Neural cell (in vitro differentiated cells): ENCODE measurements around the gene PIP4K2A. TPM values are rescaled to one million over a fixed set of nuclear protein-coding genes. Genes with fewer than 3 reads are reported as not detected.
"Not testable (repeated sequence)": the region's sequence is repeated elsewhere in the genome, so short reads cannot be mapped to it uniquely, and the experiment has no call there.

ENCODE experiments used
- H2AFZ ChIP-seq: fragments of 200-600, 300-800 bp; sonication (generic), shearing (Covaris generic); 2 replicates; pipeline ENCODE4 v1.6.0; 2014; ENCODE audit warnings: low read depth, mild to moderate bottlenecking, antibody characterized with exemption, low read length, moderate library complexity
- H3F3A ChIP-seq: fragments of 200-600 bp; shearing (Covaris generic); 2 replicates; pipeline ENCODE4 v1.6.1; 2016; ENCODE audit warnings: mild to moderate bottlenecking, moderate library complexity, mixed read lengths, antibody characterized with exemption, low read length; ENCODE audit not compliant: insufficient read depth, poor library complexity, severe bottlenecking
- H3K27ac ChIP-seq: fragments of 200-600, 300-800 bp; sonication (generic), shearing (Covaris generic); 2 replicates; pipeline ENCODE4 v1.5.1; 2014; ENCODE audit warnings: mild to moderate bottlenecking, low read length, moderate library complexity
- H3K27me3 ChIP-seq: fragments of 300-800, 200-600 bp; sonication (generic), shearing (Covaris generic); 2 replicates; pipeline ENCODE4 v1.6.0; 2014; ENCODE audit warnings: mild to moderate bottlenecking, low read depth, low read length, moderate library complexity; ENCODE audit not compliant: insufficient read depth
- H3K36me3 ChIP-seq: fragments of 300-800, 200-600 bp; sonication (generic), shearing (Covaris generic); 2 replicates; pipeline ENCODE4 v1.5.1; 2014; ENCODE audit warnings: mild to moderate bottlenecking, antibody characterized with exemption, low read length, moderate library complexity; ENCODE audit not compliant: insufficient read depth
- H3K4me2 ChIP-seq: fragments of 300-800, 200-600 bp; sonication (generic), shearing (Covaris generic); 2 replicates; pipeline ENCODE4 v1.6.0; 2014; ENCODE audit warnings: mild to moderate bottlenecking, low read length
- H3K4me3 ChIP-seq: fragments of 300-800, 200-600 bp; sonication (generic), shearing (Covaris generic); 2 replicates; pipeline ENCODE4 v1.5.1; 2014; ENCODE audit warnings: mild to moderate bottlenecking, low read length, moderate library complexity
- H3K79me2 ChIP-seq: fragments of 200-600 bp; shearing (Covaris generic); replicated peaks from 2 replicates; pipeline ENCODE4 v1.6.0; 2014; ENCODE audit warnings: mild to moderate bottlenecking, low read length, moderate library complexity; ENCODE audit not compliant: insufficient read depth
- H3K9ac ChIP-seq: fragments of 300-800, 200-600 bp; sonication (generic), shearing (Covaris generic); 2 replicates; pipeline ENCODE4 v1.6.1; 2016; ENCODE audit warnings: mild to moderate bottlenecking, low read length, mixed read lengths
- H3K9me2 ChIP-seq: fragments of 200-600 bp; shearing (Covaris generic); 2 replicates; pipeline ENCODE4 v1.6.1; 2016; ENCODE audit warnings: mild to moderate bottlenecking, low read length, mixed read lengths; ENCODE audit not compliant: insufficient read depth
- H3K9me3 ChIP-seq: fragments of 200-600, 300-800 bp; sonication (generic), shearing (Covaris generic); 2 replicates; pipeline ENCODE4 v1.6.1; 2016; ENCODE audit warnings: mild to moderate bottlenecking, mixed run types, low read length, moderate library complexity, mixed read lengths
- H4K20me1 ChIP-seq: fragments of 200-600 bp; shearing (Covaris generic); 2 replicates; pipeline ENCODE4 v1.6.1; 2016; ENCODE audit warnings: mild to moderate bottlenecking, mixed run types; ENCODE audit not compliant: insufficient read depth
- EP300 ChIP-seq: fragments of 450-650 bp; conservative IDR thresholded peaks from 2 replicates; pipeline ENCODE4 v1.6.1; 2014; ENCODE audit warnings: antibody characterized with exemption, mild to moderate bottlenecking, moderate library complexity; ENCODE audit not compliant: poor library complexity, severe bottlenecking
- EZH2 ChIP-seq: fragments of 200-600, 300-800 bp; shearing (Covaris generic), sonication (generic); IDR thresholded peaks from 2 replicates; pipeline ENCODE4 v1.6.1; 2014; ENCODE audit warnings: antibody characterized with exemption, low read length, borderline replicate concordance, mild to moderate bottlenecking; ENCODE audit not compliant: insufficient read depth, poor library complexity, severe bottlenecking
- MXI1 ChIP-seq: fragments of 450-650 bp; conservative IDR thresholded peaks from 2 replicates; pipeline ENCODE4 v1.6.1; 2014; ENCODE audit warnings: antibody characterized with exemption, mild to moderate bottlenecking; ENCODE audit not compliant: poor library complexity, severe bottlenecking
- POLR2AphosphoS5 ChIP-seq: IDR thresholded peaks from 2 replicates; pipeline ENCODE4 v1.6.1; 2012
- RAD21 ChIP-seq: fragments of 450-650 bp; conservative IDR thresholded peaks from 2 replicates; pipeline ENCODE4 v1.6.1; 2014; ENCODE audit warnings: antibody characterized with exemption, mild to moderate bottlenecking, moderate library complexity
- SMC3 ChIP-seq: fragments of 450-650 bp; conservative IDR thresholded peaks from 2 replicates; pipeline ENCODE4 v1.6.1; 2014; ENCODE audit warnings: antibody characterized with exemption, mild to moderate bottlenecking, moderate library complexity; ENCODE audit not compliant: poor library complexity
- TAF1 ChIP-seq: IDR thresholded peaks from 2 replicates; pipeline ENCODE4 v1.6.1; 2012; ENCODE audit warnings: low read depth
- polyA plus RNA-seq: library from polyadenylated mRNA; depleted of rRNA; stranded (reverse); fragments of >200 nt; gene quantifications from 2 replicates; pipeline ENCODE4 v1.2.3, GENCODE V29; 2014
- TF ChIP-seq, protein P1 (sequence below): IDR thresholded peaks from 2 replicates; pipeline ENCODE4 v1.6.1; 2012; ENCODE audit warnings: borderline replicate concordance
- TF ChIP-seq, protein P2 (sequence below): fragments of 450-650 bp; IDR thresholded peaks from 2 replicates; pipeline ENCODE4 v1.5.1; 2014; ENCODE audit warnings: antibody characterized with exemption, mild to moderate bottlenecking, moderate library complexity; ENCODE audit not compliant: poor library complexity, severe bottlenecking

PIP4K2A gene
- polyA plus RNA-seq, 1 donor from 2014 or later: 12.6 TPM

DNA sequence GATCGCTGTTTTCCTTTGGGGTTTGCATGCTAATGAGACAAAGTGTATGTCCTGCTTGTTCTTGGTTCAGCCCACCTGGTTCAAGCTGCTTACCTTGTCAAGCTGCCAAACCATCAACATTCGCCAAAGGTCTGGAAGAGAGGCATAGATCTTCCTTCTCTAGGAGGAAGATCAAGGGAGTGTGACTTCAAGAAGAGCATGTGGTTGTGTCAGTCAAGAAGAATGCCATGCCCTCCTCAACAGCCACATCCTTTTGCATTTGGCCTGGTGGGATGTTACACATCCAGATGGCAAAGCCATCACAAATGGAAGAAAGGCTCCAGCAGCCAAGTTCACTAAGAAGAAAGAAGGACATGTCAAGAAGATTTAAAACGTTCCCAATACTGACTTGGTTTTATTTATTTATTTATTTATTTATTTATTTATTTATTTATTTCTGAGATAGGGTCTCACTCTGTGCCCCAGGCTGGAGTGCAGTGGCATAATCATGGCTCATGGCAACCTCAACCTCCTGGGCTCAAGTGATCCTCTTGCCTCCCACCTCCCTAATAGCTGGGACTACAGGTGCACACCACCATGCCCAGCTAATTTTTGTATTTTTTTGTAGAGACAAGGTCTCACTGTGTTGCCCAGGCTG lies 5.1 kb upstream of the PIP4K2A start:
- no peak overlapping the region for H3K4me3 ChIP-seq
- H3K27me3 ChIP-seq: no peaks in the 10 kb centered on the region
- no peaks in the 10 kb centered on the region for H3K9me3 ChIP-seq
- no peaks in the 10 kb centered on the region for H3K9me2 ChIP-seq
- TF ChIP-seq POLR2AphosphoS5 (no peak), EZH2 (no peak), MXI1 (no peak), TAF1 (no peak), EP300 (no peak), RAD21 (no peak), SMC3 (no peak)
- TF ChIP-seq, protein P1, sequence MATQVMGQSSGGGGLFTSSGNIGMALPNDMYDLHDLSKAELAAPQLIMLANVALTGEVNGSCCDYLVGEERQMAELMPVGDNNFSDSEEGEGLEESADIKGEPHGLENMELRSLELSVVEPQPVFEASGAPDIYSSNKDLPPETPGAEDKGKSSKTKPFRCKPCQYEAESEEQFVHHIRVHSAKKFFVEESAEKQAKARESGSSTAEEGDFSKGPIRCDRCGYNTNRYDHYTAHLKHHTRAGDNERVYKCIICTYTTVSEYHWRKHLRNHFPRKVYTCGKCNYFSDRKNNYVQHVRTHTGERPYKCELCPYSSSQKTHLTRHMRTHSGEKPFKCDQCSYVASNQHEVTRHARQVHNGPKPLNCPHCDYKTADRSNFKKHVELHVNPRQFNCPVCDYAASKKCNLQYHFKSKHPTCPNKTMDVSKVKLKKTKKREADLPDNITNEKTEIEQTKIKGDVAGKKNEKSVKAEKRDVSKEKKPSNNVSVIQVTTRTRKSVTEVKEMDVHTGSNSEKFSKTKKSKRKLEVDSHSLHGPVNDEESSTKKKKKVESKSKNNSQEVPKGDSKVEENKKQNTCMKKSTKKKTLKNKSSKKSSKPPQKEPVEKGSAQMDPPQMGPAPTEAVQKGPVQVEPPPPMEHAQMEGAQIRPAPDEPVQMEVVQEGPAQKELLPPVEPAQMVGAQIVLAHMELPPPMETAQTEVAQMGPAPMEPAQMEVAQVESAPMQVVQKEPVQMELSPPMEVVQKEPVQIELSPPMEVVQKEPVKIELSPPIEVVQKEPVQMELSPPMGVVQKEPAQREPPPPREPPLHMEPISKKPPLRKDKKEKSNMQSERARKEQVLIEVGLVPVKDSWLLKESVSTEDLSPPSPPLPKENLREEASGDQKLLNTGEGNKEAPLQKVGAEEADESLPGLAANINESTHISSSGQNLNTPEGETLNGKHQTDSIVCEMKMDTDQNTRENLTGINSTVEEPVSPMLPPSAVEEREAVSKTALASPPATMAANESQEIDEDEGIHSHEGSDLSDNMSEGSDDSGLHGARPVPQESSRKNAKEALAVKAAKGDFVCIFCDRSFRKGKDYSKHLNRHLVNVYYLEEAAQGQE: no peak
- TF ChIP-seq, protein P2, sequence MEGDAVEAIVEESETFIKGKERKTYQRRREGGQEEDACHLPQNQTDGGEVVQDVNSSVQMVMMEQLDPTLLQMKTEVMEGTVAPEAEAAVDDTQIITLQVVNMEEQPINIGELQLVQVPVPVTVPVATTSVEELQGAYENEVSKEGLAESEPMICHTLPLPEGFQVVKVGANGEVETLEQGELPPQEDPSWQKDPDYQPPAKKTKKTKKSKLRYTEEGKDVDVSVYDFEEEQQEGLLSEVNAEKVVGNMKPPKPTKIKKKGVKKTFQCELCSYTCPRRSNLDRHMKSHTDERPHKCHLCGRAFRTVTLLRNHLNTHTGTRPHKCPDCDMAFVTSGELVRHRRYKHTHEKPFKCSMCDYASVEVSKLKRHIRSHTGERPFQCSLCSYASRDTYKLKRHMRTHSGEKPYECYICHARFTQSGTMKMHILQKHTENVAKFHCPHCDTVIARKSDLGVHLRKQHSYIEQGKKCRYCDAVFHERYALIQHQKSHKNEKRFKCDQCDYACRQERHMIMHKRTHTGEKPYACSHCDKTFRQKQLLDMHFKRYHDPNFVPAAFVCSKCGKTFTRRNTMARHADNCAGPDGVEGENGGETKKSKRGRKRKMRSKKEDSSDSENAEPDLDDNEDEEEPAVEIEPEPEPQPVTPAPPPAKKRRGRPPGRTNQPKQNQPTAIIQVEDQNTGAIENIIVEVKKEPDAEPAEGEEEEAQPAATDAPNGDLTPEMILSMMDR: no peak
- H3K27ac ChIP-seq: no peak overlapping the region
- no peak overlapping the region for H3K9ac ChIP-seq
- H4K20me1 ChIP-seq: no peaks in the 10 kb centered on the region
- no peak overlapping the region for H3K4me2 ChIP-seq
- no peaks in the 10 kb centered on the region for H3K36me3 ChIP-seq
- no peaks in the 10 kb centered on the region for H3K79me2 ChIP-seq
- H2AFZ ChIP-seq: no peak overlapping the region
- no peaks in the 10 kb centered on the region for H3F3A ChIP-seq

DNA sequence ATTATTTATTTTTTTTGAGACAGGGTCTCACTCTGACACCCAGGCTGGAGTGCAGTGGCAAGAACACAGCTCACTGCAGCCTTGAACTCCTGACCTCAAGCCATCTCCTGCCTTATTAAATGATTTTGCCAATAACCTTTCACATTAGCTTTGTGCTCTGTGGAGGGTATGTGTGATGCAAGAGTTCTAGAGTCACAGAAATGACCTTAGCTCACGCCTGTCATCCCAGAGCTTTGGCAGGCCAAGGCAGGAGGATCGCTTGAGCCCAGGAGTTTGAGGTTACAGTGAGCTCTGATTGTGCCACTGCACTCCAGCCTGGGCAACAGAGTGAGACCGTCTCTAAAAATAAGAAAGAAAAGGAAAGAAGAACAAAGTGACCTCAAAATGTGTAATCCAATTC lies 4.3 kb upstream of the PIP4K2A start:
- not testable (repeated sequence) for H3K9ac ChIP-seq, H3K27ac ChIP-seq, H3K4me3 ChIP-seq, H3K79me2 ChIP-seq, H4K20me1 ChIP-seq, H3K4me2 ChIP-seq, H2AFZ ChIP-seq, H3K9me3 ChIP-seq, H3F3A ChIP-seq, H3K36me3 ChIP-seq, H3K27me3 ChIP-seq, H3K9me2 ChIP-seq

DNA sequence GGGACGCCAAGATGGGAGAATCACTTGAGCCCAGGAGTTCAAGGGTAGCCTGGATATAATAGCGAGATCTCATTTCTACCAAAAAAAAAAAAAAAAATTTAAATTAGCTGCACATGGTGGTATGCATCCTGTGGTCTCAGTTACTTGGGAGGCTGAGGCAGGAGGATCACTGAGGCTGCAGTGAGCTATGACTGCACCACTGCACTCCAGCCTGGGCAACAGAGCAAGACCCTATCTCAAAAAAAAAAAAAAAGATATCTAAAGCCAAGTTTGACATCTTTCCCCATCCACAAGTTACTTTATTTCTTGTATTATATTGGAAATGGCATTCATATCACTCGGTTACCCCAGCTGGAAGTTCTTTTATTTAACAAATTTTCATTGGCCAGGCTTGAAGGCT lies 3.4 kb upstream of the PIP4K2A start:
- H3K9me3 ChIP-seq: no peaks in the 10 kb centered on the region
- H3K4me2 ChIP-seq: no peak overlapping the region
- H3K4me3 ChIP-seq: no peak overlapping the region
- no peak for TF ChIP-seq EP300
- no peak for TF ChIP-seq POLR2AphosphoS5
- TF ChIP-seq, protein P1: no peak
- no peak for TF ChIP-seq EZH2
- no peak for TF ChIP-seq RAD21
- TF ChIP-seq TAF1: no peak
- no peak for TF ChIP-seq SMC3
- no peak for TF ChIP-seq MXI1
- TF ChIP-seq, protein P2: no peak
- H3K27ac ChIP-seq: no peak overlapping the region
- no peaks in the 10 kb centered on the region for H3F3A ChIP-seq
- H3K36me3 ChIP-seq: no peaks in the 10 kb centered on the region
- H3K79me2 ChIP-seq: no peaks in the 10 kb centered on the region
- no peak overlapping the region for H2AFZ ChIP-seq
- H4K20me1 ChIP-seq: no peaks in the 10 kb centered on the region
- no peaks in the 10 kb centered on the region for H3K9me2 ChIP-seq
- H3K9ac ChIP-seq: no peak overlapping the region
- H3K27me3 ChIP-seq: no peaks in the 10 kb centered on the region
